ENCODE results near the gene PUS1.

PUS1 gene

DNA sequence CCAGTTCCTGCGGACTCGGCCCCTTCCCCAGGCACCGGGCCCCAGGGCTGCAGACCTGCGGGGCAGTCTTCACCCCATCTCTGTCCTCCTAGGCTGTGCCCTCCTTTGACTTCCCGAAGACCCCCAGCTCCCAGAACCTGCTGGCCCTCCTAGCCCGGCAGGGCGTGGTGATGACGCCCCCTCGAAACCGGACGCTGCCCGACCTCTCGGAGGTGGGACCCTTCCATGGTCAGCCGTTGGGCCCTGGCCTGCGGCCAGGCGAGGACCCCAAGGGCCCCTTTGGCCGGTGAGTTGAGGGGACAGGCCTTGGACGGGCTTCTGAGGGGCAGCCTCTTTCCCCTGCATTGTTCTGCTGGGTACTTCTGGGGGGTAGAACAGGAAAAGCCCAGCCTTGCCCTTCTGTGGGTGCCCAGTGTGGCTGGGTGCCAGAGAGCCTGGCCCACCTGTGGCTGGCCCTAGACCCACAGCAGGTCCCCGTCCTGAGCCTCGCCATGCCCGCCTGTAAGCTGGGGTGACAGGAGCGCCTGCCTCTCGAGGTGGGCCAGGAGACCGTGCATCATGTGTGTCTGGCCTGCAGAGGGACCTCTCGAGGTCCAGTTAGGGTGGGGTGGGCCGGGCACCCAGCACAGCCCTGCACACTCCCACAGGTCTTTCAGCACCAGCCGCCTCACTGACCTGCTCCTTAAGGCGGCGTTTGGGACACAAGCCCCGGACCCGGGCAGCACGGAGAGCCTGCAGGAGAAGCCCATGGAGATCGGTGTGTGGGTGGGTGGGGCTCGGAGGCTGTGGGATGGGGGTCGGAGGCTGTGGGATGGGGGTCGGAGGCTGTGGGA, 12.6 kb upstream of the PUS1 start:
- no peak for DNase-seq (ENCODE audit: low spot score)

DNA sequence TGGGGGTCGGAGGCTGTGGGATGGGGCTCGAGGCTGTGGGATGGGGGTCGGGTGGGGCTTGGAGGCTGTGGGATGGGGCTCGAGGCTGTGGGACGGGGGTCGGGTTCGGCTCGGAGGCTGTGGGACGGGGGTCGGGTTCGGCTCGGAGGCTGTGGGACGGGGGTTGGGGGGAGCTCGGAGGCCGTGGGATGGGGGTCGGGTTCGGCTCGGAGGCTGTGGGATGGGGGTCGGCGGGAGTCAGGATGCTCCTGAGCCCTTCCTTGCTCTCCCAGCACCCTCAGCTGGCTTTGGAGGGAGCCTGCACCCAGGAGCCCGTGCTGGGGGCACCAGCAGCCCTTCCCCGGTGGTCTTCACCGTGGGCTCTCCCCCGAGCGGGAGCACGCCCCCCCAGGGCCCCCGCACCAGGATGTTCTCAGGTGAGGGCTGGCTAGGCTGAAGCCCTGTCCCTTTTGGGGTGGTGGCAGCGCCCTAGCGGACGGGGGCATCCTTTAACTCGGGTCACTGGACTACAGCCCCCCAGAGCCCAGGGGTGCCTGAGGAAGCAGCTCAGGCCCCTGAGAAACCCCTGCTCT, 11.9 kb upstream of the PUS1 start:
- no peak for DNase-seq (ENCODE audit: low spot score)

DNA sequence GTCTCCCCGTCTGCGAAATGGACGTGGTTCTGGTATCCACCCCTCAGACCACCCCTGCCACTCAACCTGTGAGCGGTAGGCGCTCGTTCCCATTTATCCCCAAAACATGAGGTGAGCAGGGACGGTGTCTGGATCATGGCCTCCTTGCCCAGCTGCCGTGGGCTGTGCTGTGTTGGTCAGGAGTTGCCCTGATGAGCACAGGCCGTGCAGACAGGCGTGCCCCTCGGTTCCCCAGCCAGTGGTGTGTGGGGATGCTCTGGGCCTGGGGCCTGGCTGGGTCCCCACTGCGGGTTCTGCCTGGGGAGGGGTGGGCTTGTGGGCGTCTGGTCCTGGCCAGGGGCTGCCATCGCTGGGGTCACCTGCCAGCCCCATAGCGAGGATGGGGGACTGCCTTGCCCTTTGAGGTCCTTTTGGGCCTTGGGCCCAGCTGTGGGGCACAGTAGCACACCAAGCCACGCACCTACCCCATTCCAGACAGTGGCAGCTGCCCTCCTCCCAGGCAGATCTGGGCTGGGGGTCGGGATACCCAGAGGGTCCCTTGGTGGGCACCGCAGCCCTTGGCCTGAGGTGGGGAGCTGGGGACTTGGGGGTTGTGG, 11.3 kb upstream of the PUS1 start:
- DNase-seq (ENCODE audit: low spot score), result no peak

DNA sequence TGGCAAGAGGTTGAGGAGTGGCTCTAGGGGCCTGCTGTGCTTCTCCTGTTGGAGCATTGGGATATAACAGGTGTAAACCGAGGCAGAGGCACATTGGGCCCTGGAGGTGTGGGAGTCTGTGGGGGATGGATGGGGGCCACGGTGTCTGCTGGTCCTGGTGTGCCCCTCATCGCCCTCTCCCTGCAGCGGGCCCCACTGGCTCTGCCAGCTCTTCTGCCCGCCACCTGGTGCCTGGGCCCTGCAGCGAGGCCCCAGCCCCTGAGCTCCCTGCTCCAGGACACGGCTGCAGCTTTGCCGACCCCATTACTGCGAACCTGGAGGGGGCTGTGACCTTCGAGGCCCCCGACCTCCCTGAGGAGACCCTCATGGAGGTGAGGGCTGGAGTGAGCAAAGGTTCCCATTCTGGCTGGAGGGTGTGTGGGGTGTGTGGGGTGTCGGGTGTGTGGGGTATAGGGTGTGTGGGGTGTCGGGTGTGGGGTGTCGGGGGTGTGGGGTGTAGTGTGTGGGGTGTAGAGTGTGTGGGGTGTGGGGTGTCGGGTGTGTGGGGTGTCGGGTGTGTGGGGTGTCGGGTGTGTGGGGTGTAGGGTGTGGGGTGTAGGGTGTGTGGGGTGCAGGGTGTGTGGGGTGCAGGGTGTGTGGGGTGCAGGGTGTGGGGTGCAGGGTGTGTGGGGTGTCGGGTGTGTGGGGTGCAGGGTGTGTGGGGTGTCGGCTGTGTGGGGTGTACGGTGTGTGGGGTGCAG, 10.6 kb upstream of the PUS1 start:
- no peak for DNase-seq (ENCODE audit: low spot score)

DNA sequence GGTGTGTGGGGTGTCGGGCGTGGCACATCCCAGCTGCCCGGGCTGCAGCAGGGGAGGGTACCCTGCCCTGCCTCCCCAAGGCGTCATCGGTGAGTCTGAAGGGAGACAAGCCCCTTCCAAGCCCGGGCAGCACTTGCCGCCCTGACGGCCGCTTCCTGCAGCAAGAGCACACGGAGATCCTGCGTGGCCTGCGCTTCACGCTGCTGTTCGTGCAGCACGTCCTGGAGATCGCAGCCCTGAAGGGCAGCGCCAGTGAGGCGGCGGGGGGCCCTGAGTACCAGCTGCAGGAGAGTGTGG, 10.1 kb upstream of the PUS1 start:
- no peak for DNase-seq (ENCODE audit: low spot score)

DNA sequence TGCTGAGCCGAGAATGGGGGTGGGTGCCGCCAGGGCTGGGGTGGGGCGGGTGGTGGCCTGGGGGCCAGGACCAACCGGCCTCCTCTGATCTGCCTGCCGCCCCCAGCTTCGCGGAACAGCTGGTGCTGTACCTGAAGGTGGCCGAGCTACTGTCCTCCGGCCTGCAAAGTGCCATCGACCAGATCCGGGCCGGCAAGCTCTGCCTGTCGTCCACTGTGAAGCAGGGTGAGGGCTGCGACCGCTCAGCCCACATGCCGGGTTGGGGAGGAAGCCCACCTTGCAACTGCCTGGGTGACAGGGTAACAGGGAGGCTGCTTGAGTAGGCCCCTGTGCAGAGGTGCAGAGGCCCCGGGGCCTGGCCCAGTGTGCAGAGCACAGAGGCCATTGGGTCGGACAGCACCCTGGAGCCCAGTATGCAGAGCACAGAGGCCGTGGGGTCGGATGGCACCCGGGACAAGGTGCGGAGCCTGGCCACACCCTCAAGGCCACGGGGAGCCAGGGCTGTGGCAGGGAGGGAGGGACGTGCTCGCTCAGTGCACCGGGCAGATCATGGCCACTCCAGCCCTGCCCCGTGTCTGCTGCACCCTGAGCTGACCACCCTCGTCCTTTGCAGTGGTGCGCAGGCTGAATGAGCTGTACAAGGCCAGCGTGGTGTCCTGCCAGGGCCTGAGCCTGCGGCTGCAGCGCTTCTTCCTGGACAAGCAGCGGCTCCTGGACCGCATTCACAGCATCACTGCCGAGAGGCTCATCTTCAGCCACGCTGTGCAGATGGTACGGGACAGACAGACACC, 9.5 kb upstream of the PUS1 start:
- DNase-seq (ENCODE audit: low spot score), result no peak

DNA sequence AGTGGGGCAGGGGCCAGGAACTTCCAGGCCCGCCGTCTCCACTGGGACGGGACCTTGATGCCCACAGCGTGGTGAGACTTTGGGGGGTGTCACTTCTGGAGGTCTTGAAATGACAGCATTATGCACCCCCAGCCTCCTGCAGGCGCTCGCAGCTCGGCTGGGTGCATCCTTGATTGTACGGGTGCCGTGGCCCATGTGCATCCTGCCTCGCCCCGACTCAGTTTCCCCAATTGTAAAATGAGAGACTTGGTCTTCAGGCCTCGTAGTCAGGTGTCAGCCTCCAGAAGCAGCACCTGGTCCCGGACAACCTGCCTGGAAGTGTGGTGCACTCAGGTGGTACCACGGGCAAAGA, 8.9 kb upstream of the PUS1 start:
- no peak for DNase-seq (ENCODE audit: low spot score)

DNA sequence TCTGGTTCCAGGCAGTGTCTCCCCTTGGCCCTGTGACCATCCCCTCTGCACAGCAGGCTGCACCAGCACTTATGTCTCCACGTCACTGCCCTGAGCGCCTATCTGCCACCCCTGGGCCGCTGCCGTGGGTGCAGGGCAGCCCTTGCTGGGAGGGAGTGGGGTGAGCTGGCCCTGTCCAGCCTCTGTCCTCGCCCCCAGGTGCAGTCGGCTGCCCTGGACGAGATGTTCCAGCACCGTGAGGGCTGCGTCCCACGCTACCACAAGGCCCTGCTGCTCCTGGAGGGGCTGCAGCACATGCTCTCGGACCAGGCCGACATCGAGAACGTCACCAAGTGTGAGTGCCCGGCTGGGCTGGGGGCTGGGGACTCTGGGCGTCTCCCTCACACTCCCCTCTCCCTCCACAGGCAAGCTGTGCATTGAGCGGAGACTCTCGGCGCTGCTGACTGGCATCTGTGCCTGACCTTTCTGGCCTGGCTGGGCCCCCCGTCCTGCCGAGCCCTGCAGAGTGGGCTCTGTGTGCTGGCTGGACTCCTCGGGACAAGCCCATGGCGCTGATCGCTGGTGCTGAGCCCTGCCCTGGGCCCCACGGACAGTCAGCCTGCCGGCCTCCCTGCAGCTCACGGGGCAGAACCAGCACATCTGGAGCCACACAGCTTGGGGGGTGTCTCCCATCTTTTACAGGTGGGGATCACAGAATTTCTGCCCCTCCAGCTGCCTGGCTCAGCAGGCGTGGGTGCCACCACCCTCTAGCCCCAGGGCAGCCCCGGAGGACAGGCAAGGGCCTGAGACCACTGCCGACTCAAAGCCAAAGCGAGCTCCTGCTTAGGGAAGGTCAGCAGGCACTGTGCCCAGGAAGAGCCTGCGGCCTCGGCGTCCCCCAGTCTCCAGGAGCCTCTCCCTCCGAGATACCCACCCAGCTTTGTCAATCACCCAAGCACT, 7.9 kb upstream of the PUS1 start:
- DNase-seq (ENCODE audit: low spot score), result no peak

DNA sequence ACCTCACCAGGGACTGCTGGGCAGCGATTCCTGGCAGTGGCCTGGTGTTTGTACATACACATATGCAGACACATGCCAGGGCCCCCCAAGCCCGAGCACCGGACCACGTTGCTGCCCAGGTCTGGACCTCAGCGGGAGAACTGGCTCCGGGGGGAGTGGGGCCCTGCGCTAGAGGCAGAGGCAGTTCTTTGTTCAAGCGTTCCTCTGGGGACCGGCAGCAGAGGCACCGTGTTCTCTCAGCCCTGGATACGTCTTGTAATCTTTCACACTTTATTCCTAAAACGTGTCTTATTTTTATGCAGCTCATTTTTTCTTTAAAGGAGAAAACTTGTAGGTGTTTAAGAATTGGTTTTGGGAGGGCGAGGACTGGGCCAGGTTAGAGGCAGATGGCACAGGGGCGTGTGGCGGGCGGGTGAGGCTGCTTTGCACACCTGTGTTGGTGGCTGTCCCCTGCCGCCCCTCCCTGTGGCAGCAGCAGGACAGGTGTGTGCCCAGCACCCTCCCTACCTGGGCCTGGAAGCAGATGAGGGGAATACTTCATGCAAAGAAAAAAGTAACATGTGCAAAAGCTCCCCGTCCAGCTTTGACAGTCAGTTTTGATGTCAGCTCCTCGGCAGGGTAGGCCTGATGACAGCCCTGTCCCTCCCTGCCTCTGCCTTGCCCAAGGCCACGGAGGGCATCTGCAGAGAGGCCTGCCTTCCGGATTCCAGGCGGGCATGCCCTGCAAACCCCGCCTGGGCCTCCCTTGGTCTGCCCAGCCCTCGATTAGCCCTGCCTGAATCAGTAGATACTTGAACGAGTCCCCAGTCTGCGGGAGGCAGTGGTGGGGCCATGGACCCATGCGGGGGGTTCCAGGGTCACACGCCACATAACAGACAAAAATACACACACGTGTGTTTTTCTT, 7.0 kb upstream of the PUS1 start:
- DNase-seq (ENCODE audit: low spot score), result no peak

DNA sequence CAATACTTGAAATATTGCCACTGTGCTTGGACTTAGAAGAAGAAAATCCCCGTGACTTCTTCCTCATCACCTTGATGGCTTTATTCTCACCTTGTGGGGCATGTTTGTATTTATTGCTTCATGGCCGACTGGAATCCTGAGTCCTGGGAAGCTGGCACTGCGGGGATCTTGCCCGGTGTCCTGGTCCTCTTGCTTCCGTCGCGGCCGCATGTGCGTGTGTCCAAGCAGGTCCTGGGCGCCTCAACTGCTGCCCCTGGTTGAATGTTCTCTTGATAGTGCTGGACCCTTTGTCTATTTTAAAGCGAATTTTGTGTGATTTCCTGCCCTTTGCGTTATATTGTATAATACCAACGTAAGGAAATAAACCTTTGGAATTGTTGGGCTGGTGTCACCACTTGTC, 6.3 kb upstream of the PUS1 start:
- DNase-seq (ENCODE audit: low spot score), result no peak

DNA sequence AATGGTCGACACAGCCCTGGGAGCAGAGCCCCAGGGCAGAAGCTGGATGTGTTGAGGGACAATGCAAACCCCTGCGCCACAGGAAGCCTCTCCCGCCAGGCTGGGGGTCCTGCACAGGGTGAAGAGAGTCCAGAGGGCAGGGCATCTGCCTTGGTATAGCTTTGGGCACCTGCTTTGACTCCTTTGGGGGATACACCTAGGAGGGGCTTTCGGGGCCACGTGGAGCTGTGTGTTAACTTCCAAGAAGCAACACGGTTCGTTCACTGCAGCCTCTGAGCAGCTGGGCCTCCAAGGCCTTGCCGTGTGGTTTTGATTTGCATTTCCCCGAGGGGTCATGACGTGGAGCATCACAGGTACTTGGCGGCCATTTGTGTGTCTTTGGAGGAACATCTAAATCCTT, 5.8 kb upstream of the PUS1 start:
- DNase-seq (ENCODE audit: low spot score), result no peak

DNA sequence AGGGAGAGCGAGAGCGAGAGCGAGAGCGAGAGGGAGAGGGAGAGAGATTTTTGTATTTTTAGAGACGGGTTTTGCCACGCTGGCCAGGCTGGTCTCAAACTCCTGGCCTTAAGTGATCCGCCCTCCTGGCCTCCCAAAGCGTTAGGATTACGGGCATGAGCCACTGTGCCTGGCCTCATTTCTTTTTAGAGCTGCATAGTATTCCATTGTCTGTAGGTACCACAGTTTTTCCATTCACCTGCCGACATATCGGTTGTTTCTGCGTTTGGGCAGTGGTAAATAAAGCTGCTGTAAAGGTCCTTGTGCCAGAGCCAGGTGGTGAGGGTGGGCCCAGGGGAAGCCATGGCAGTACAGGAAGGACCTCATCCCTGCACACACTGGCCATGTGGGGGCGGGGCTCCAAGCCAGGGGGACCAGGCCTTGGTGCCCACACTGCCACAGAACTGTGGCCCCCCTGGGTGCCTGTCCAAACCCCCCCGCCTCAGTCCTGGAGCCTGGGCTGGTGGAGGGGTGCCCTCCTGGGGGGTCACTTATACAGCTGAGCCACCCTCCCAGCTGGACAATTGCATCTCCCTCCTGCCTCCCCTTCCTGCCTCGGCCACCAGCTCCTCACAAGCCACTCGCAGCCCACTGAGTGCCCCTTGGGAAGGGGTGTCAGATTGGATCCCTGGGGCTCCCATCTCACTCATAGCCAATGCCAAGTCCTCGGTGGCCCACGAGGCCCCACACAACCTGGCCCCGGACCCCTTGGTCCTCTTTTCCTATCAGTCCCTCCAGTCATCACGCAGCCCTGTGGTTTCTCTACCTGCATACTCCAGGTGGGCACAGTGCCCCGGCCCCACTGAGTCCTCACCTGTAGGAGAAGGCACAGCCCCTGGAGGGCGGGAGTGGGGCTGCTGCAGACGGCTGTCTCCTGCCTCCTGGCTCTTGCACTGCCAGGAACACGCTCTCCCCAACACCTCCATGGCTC, 1.7 kb upstream of the PUS1 start:
- no peak for DNase-seq (ENCODE audit: low spot score)

DNA sequence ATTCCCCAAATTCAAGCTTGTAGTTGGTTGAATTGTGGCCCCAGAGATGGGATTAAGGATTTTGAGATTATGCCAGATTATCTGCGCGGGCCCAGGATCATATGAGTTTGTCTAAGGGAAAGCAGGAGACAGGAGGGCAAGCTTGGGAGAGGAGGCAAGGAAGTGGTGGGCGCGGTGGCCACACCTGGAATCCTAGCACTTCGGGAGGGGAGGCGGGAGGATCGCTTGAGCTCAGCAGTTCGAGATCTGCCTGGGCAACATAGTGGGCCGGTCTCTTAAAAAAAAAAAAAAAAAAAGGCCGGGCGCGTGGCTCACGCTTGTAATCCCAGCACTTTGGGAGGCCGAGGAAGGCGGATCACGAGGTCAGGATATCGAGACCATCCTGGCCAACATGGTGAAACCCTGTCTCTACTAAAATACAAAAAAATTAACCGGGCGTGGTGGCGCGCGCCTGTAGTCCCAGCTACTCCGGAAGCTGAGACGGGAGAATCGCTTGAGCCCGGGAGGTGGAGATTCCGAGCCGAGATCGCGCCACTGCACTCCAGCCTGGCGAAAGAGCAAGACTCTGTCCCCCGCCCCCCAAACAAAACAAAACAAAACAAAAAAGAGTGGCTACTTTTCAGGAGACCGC, 881 bp upstream of the PUS1 start:
- DNase-seq (ENCODE audit: low spot score), result no peak

DNA sequence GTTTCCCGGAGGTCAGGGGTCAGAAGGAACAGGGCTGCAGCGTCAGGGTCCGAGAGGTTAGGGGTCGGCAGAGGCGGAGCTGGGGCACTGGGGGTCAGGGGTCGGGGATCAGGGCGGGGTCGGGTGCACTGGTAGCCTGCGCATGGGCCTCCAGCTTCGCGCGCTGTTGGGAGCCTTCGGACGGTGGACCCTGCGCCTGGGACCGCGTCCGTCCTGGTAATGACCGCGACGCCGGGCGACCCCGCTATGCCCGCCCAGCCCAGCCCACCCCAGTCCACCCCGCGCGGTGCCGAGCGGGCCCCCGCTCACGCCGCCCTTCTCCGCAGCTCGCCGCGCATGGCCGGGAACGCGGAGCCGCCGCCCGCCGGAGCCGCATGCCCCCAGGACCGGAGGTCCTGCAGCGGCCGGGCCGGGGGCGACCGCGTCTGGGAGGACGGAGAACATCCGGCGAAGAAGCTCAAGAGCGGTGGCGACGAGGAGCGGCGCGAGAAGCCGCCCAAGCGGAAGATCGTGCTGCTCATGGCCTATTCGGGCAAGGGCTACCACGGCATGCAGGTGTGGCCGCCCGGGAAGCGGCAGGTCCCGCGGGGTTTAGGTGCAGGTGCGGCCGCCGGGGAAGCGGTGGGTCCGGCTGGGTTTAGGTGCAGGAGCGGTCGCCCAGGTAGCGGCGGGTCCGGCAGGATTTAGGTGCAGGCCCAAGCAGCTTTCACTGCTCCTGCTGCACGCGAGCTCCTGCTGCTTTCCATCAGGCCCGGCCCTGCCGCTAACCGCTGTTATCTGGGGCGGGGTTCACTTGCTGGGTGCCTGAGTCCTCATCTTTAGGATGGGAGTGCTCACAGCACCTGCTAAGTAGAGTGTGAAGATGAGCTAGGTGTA, 743 bp downstream of the PUS1 start:
- DNase-seq (ENCODE audit: low spot score), result no peak

DNA sequence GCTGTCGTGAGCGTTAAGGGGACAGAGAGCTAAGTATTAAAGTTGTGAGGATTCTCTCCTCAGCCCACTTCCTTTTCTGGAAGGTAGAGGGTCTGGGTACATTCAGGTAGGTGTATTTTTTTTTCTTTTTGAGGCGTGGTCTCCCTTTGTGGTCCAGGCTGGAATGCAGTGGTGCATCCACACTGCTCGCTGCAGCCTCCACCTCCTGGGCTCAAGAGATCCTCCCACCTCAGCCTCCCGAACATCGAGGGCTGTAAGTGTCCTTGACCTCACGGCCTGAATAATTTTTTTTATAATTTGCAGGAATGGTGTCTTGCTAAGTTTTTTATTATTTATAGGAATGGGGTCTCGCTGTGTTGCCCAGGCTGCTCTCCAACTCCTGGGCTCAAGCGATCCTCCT, 1.4 kb downstream of the PUS1 start:
- no peak for DNase-seq (ENCODE audit: low spot score)

DNA sequence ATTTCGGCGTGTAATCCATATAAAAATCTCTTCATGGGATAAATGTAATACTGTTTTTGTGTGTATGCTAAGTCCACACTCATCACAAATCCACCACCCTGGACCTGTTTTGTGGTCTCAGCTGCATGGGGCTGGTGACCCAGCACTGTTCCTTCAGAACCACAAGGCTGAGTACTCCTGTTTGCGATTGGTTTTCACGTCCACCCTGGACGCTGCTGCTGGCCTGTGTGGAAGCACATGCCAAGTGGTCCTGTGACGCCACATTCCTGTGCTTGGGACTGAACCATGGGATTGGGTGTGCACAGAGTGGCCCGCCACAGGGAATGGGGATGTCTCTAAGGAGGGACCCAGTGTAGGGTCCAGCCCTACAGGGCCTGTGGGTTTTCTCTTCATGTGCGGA, 4.3 kb downstream of the PUS1 start:
- no peak for DNase-seq (ENCODE audit: low spot score)

DNA sequence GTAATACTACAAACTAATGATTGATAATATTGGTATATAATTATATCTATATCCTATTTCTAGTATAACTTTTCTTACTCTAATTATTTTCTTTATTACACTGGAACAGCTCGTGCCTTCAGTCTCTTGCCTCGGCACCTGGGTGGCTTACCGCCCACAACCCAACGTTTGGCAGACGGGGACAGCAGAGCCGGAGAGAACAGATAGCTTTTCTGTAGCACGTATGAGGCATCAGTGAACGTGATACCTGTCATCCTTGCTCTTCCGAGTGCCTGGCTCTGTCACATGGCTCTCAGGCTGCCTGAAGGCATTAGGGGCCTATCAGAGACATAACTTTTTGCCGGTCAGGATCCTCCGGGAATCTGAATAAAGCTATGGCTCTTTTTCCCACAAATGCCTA, 5.5 kb downstream of the PUS1 start:
- no peak for DNase-seq (ENCODE audit: low spot score)

DNA sequence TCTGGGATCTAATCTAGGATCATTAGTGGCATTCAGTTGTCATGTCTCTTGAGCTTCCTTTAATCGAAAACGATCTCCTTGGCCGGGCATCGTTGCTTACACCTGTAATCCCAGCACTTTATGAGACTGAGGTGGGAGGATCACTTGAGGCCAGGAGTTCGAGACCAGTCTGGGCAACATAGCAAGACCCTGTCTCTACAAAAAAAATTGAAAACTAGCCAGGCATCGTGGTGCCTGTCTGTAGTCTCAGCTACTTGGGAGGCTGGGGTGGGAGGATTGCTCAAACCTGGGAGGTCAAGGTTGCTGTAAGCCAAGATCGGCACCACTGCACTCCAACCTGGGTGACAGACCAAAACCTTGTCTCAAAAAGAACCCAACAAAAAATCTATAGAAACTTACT, 9.0 kb downstream of the PUS1 start:
- no peak for DNase-seq (ENCODE audit: low spot score)

Measured in kidney capillary endothelial cell (primary cell).